Measurements from ENCODE around the gene PHLDA1. TPM values are rescaled to one million over a fixed set of nuclear protein-coding genes. Genes with fewer than 3 reads are reported as not detected.

Gene PHLDA1
- total and polyA plus RNA-seq, 4 donors, result 27.0 to 61.5 (median 49.0) TPM

Other genes starting within 250 kb of the PHLDA1 start
- gene NAP1L1, start 52.9 kb upstream of the PHLDA1 start, total RNA-seq, result 100 to 1,000 TPM; 293 to 301 TPM
- 100 to 1,000 TPM; 368 to 495 TPM for gene NAP1L1, start 52.9 kb upstream of the PHLDA1 start, polyA plus RNA-seq (ENCODE audit: insufficient read length in 2 of 2)